Measurements from ENCODE around the gene NPAS4. TPM values are rescaled to one million over a fixed set of nuclear protein-coding genes. Genes with fewer than 3 reads are reported as not detected.

Gene NPAS4
- total RNA-seq, 4 donors from 2014 or later = 0.19 TPM; not detected in 3

DNA sequence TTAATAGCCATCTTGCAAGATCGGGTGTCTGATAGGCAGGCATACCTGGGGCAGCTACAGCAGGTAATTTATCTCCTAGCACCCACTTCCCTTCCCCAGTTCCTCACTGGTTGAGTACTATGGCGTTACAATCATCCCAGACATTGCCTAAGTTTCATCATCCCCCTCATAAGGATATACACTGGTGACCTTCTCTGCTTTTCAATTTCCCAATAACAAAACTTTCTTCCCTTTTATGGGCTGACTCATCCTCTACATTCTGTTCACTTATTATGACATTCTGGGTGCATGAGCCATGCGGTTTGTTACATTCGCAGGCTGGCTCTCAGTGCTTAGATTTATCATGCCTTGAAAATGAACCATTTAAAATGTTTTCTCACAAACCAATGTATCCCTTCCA is 22.8 kb downstream of the NPAS4 start:
- TF ChIP-seq POLR2A (IDR thresholded peaks at IDR 0.05) = no peak
- TF ChIP-seq, protein P1, sequence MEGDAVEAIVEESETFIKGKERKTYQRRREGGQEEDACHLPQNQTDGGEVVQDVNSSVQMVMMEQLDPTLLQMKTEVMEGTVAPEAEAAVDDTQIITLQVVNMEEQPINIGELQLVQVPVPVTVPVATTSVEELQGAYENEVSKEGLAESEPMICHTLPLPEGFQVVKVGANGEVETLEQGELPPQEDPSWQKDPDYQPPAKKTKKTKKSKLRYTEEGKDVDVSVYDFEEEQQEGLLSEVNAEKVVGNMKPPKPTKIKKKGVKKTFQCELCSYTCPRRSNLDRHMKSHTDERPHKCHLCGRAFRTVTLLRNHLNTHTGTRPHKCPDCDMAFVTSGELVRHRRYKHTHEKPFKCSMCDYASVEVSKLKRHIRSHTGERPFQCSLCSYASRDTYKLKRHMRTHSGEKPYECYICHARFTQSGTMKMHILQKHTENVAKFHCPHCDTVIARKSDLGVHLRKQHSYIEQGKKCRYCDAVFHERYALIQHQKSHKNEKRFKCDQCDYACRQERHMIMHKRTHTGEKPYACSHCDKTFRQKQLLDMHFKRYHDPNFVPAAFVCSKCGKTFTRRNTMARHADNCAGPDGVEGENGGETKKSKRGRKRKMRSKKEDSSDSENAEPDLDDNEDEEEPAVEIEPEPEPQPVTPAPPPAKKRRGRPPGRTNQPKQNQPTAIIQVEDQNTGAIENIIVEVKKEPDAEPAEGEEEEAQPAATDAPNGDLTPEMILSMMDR (IDR thresholded peaks at IDR 0.05) = no peak
- 86% methylated on average over 4 of the region's 4 CpGs for WGBS, 2 donors
- H3K4me3 ChIP-seq (ENCODE audit: low read depth, poor library complexity, severe bottlenecking) = no peak overlapping the region
- intact Hi-C loops (cut with DNase I; ENCODE audit: low total_unique reads) = no loop called here
- no peak for DNase-seq (ENCODE audit: low spot score in 2 of 2)

DNA sequence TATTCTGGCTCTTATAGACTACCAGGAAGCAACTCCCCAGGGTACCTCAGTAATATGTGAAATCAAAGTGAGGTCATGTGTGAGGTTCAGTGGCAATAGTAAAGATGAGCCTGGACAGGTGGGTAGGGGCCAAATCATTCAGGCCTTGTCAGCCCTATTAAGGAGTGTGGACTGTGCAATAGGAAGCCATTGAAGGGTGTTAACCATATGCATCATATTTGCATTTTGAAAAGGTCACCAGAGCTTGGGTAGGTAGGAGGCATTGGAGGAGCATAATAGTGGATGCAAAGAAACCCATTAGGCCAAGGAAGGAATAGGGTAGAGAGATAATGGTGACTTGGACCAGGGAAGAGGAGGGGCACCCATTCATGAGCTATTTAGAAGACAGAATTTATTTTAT is 26.2 kb downstream of the NPAS4 start:
- DNase-seq (ENCODE audit: low spot score in 2 of 2) = no peak
- intact Hi-C loops (cut with DNase I; ENCODE audit: low total_unique reads) = no loop called here
- TF ChIP-seq, protein P1 (IDR thresholded peaks at IDR 0.05) = no peak
- TF ChIP-seq POLR2A (IDR thresholded peaks at IDR 0.05) = no peak
- H3K4me3 ChIP-seq (ENCODE audit: low read depth, poor library complexity, severe bottlenecking) = no peak overlapping the region

DNA sequence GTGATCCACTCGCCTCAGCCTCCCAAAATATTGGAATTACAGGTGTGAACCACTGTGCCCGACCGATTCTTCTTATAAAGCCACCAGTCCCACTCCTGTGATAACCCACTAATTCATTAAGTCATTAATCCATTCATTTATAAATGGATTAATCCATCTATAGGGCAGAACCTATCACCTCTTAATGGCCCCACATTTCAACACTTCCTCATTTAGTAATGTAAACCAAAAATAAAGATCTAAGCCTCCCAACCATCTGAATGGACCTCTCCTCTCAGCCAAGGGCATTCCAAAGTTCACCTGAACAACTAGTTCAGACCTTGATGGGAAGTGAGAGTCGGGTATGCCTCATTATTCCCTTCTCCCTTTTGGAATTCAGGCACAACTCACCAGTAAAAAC is 27.7 kb downstream of the NPAS4 start:
- intact Hi-C loops (cut with DNase I; ENCODE audit: low total_unique reads) = no loop called here
- TF ChIP-seq, protein P1 (IDR thresholded peaks at IDR 0.05) = no peak
- TF ChIP-seq POLR2A (IDR thresholded peaks at IDR 0.05) = no peak
- no peak overlapping the region for H3K4me3 ChIP-seq (ENCODE audit: low read depth, poor library complexity, severe bottlenecking)
- 72 to 78% methylated on average over 4 of the region's 4 CpGs for WGBS, 2 donors
- DNase-seq (ENCODE audit: low spot score in 2 of 2) = no peak

DNA sequence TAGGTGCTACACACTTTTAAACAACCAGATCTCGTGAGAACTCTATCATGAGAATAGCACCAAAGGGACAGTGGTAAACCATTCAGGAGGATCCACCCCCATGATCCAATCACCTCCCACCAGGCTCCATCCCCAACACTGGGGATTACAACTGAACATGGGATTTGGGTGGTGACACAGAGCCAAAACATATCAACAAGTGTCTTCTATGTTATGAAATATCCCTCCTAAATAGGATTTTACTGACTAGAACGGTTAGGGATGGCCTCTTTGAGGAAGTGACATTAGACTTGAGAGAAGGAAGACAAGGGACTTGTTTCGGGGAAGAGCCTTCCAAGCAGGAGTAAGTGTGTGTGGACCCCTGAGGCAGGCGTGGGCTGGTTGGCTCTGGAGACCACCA is 29.7 kb downstream of the NPAS4 start:
- intact Hi-C loops (cut with DNase I; ENCODE audit: low total_unique reads) = no loop called here
- WGBS, 2 donors = 70 to 73% methylated on average over 4 of the region's 4 CpGs

DNA sequence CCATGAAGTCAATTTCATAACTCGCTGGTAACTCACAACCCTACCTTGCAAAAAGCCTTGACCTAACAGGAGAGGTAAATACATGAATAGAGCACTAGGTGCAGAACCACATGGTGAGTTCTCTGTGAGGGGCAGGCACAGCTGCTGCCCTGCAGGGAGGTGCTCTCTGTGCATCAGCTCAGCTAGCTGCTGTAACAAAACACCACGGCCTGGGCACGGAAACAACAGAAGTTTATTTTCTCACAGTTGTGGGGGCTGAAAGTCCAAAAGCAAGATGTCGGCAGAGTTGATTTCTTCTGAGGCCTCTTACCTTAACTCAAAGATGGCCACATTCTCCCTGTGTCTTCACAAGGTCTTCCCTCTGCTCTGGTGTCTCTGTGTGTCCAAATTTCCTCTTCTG is 30.8 kb downstream of the NPAS4 start:
- no peak for DNase-seq (ENCODE audit: low spot score in 2 of 2)
- intact Hi-C loops (cut with DNase I; ENCODE audit: low total_unique reads) = no loop called here
- no peak overlapping the region for H3K4me3 ChIP-seq (ENCODE audit: low read depth, poor library complexity, severe bottlenecking)
- TF ChIP-seq POLR2A (IDR thresholded peaks at IDR 0.05) = no peak
- TF ChIP-seq, protein P1 (IDR thresholded peaks at IDR 0.05) = no peak
- WGBS, 2 donors = 87 to 90% methylated on average over 4 of the region's 4 CpGs

More for the DNA sequence above, 29.7 kb downstream of the NPAS4 start:
- TF ChIP-seq POLR2A (IDR thresholded peaks at IDR 0.05) = no peak
- TF ChIP-seq, protein P1 (IDR thresholded peaks at IDR 0.05) = no peak
- no peak for DNase-seq (ENCODE audit: low spot score in 2 of 2)
- no peak overlapping the region for H3K4me3 ChIP-seq (ENCODE audit: low read depth, poor library complexity, severe bottlenecking)

DNA sequence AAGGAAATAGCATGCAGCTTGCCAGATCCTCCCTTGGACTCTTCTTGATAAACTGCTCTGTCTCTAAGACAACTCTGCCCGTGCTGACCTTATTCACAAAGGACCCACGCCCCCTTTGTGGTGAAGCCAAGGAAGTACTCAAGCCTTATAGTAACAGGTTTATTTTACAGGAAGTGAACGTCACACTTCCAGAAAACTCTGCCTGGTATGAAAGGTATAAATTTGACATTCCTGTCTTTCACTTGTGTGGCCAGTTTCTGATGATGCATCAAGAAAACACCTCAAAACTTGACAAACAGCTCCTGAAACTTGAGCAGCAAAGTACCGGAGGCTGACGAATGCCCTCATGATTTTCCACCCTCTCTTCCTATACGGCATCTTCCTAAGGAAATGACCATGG is 33.4 kb downstream of the NPAS4 start:
- DNase-seq (ENCODE audit: low spot score in 2 of 2) = no peak
- H3K4me3 ChIP-seq (ENCODE audit: low read depth, poor library complexity, severe bottlenecking) = no peak overlapping the region
- WGBS, 2 donors = 28 to 34% methylated on average over 6 of the region's 6 CpGs
- intact Hi-C loops (cut with DNase I; ENCODE audit: low total_unique reads) = no loop called here
- no peak for TF ChIP-seq POLR2A (IDR thresholded peaks at IDR 0.05)
- TF ChIP-seq, protein P1 (IDR thresholded peaks at IDR 0.05) = no peak

Data from lower leg skin (tissue), 4 donors.